Measurements from ENCODE around the gene GH2. TPM values are rescaled to one million over a fixed set of nuclear protein-coding genes. Genes with fewer than 3 reads are reported as not detected.

Gene GH2
- not detected for total RNA-seq

GRCh38 chr17:63881935-63882601 is at the start of gene GH2:
TSS of gene GH2 (minus strand) at chr17:63881944. CDS start at chr17:63881801, 143 bp downstream.
- intact Hi-C loops (cut with DNase I; ENCODE audit: low total_unique reads) (no loop called here), in situ Hi-C loops (cut with MboI; ENCODE audit: low pct_ligation_motif_present in 1 of 4, low pct_unique_long_range_greater_than_20kb in 1 of 4, low sequenced_read_pairs in 3 of 4) (no loop called here)
- Histone ChIP-seq H3K9me3 (no peaks in the 10 kb centered on the region), H3K27ac (no peak within 1 kb of the TSS), H3K27me3 (no peaks in the 10 kb centered on the region), H3K4me1 (no peaks in the 10 kb centered on the region), H3K36me3 (no peaks in the 10 kb centered on the region), H3K4me3 (no peak within 1 kb of the TSS)
- 35 to 43% methylated on average over 2 to 14 of the region's 15 CpGs for WGBS, 2 donors (ENCODE audit: low coverage in 1 of 2)
- peak; percentile 50 for DNase-seq
- TF ChIP-seq CTCF (IDR thresholded peaks at IDR 0.05) = peak; percentile 38 to 69 (median 55)
- TF ChIP-seq EP300 (IDR thresholded peaks at IDR 0.05; ENCODE audit: low read depth) = no peak
- no peak for TF ChIP-seq POLR2A (IDR thresholded peaks at IDR 0.05)

GRCh38 chr17:63930951-63931575 is 49.3 kb upstream of the GH2 start:
- Histone ChIP-seq H3K27me3 (no peaks in the 10 kb centered on the region), H3K27ac (peak overlapping the region; percentile 25 to 53 (median 37)), H3K36me3 (no peaks in the 10 kb centered on the region), H3K4me1 (peaks cover 0 to 14% (median 3%) of the 10 kb centered on the region in 4 donors), H3K4me3 (peak overlapping the region in 2 of 4 donors; percentile 12 to 30), H3K9me3 (no peaks in the 10 kb centered on the region)
- 63% methylated on average over 16 of the region's 16 CpGs; no CpG with 5 or more reads in 1 of the 2 donors for WGBS, 2 donors (ENCODE audit: low coverage in 1 of 2)
- TF ChIP-seq POLR2AphosphoS5 (IDR thresholded peaks at IDR 0.05) = no peak
- no peak for TF ChIP-seq CTCF (IDR thresholded peaks at IDR 0.05)
- no peak for TF ChIP-seq EP300 (IDR thresholded peaks at IDR 0.05; ENCODE audit: low read depth)
- TF ChIP-seq POLR2A (IDR thresholded peaks at IDR 0.05) = no peak
- in situ Hi-C loops (cut with MboI; ENCODE audit: low pct_ligation_motif_present in 1 of 4, low pct_unique_long_range_greater_than_20kb in 1 of 4, low sequenced_read_pairs in 3 of 4) (no loop called here), intact Hi-C loops (cut with DNase I; ENCODE audit: low total_unique reads) (no loop called here)
- DNase-seq = peak; percentile 80

- Histone ChIP-seq H3K4me1 (peaks cover 0 to 14% (median 3%) of the 10 kb centered on the region in 4 donors), H3K4me3 (no peak overlapping the region), H3K27ac (peak overlapping the region in 1 of 4 donors; percentile 37), H3K27me3 (no peaks in the 10 kb centered on the region), H3K9me3 (no peaks in the 10 kb centered on the region), H3K36me3 (no peaks in the 10 kb centered on the region)
- TF ChIP-seq CTCF (IDR thresholded peaks at IDR 0.05) (no peak), POLR2AphosphoS5 (IDR thresholded peaks at IDR 0.05) (no peak), EP300 (IDR thresholded peaks at IDR 0.05; ENCODE audit: low read depth) (no peak), POLR2A (IDR thresholded peaks at IDR 0.05) (no peak)
- intact Hi-C loops (cut with DNase I; ENCODE audit: low total_unique reads) = loop anchor here (10.0 kb wide), 1 partner anchor 95 kb away; the partner anchor contains the start of gene ICAM2
- DNase-seq = no peak
- whole genome bisulfite sequencing, 2 donors (ENCODE audit: low coverage in 1 of 2) = 86% methylated on average over 22 of the region's 24 CpGs; no CpG with 5 or more reads in 1 of the 2 donors
- in situ Hi-C loops (cut with MboI; ENCODE audit: low pct_ligation_motif_present in 1 of 4, low pct_unique_long_range_greater_than_20kb in 1 of 4, low sequenced_read_pairs in 3 of 4) = loop anchor here in 1 of 4 donors (10.0 kb wide), 1 partner anchor 95 kb away; the partner anchor contains the start of gene ICAM2
Measured at GRCh38 chr17:63929860-63930766, 48.4 kb upstream of the GH2 start.

All from transverse colon (tissue), 4 donors.